H1 (cell line): ENCODE data around the gene KCNB1. TPM values are rescaled to one million over a fixed set of nuclear protein-coding genes. Genes with fewer than 3 reads are reported as not detected.

ENCODE experiments used
- ASH2L ChIP-seq: fragments of 200-600, 300-600 bp; sonication (generic); IDR thresholded peaks from one replicate; pipeline ENCODE4 v1.7.1; 2017; ENCODE audit warnings: low read length
- BCL11A ChIP-seq, 2 experiments: IDR thresholded peaks; one replicate each; pipeline ENCODE4 v1.6.1; 2011; ENCODE audit warnings: low read depth in 2 of 2, low read length in 2 of 2, mild to moderate bottlenecking in 2 of 2
- CBX5 ChIP-seq: fragments of 300-800, 300-1000 bp; sonication (generic); IDR thresholded peaks from 2 replicates; pipeline ENCODE4 v1.7.1; 2016; ENCODE audit warnings: antibody characterized with exemption, low read length, low read depth
- CTBP2 ChIP-seq: IDR thresholded peaks from 2 replicates; pipeline ENCODE4 v1.7.0; 2011; ENCODE audit warnings: borderline replicate concordance, mild to moderate bottlenecking, moderate library complexity, mixed read lengths, low read length; ENCODE audit not compliant: insufficient read depth, insufficient read length
- EGR1 ChIP-seq: IDR thresholded peaks from 2 replicates; pipeline ENCODE4 v1.6.1; 2011; ENCODE audit warnings: low read depth, low read length, borderline replicate concordance
- EP300 ChIP-seq, 2 experiments: IDR thresholded peaks; 1 replicate in 1 of 2; 2 replicates in 1 of 2; pipeline ENCODE4 v1.6.1; 2011 to 2012; ENCODE audit warnings: low read depth in 2 of 2, low read length in 2 of 2, mild to moderate bottlenecking in 2 of 2, borderline replicate concordance in 1 of 2, inconsistent platforms in 1 of 2, moderate library complexity in 1 of 2
- GABPA ChIP-seq: IDR thresholded peaks from 2 replicates; pipeline ENCODE4 v1.6.1; 2011; ENCODE audit warnings: mild to moderate bottlenecking, low read length, moderate library complexity, borderline replicate concordance; ENCODE audit not compliant: insufficient read depth
- HDAC2 ChIP-seq, 2 experiments: fragments of 300-600 bp in 1 of 2; sonication (generic) in 1 of 2; IDR thresholded peaks; 2 replicates each; pipeline ENCODE4 v1.6.1; 2011 to 2012; ENCODE audit warnings: low read depth in 2 of 2, low read length in 2 of 2, mild to moderate bottlenecking in 2 of 2, moderate library complexity in 2 of 2, borderline replicate concordance in 1 of 2, inconsistent platforms in 1 of 2
- HDAC6 ChIP-seq: IDR thresholded peaks from one replicate; pipeline ENCODE4 v1.7.1; 2012; ENCODE audit warnings: low read depth, mild to moderate bottlenecking, inconsistent platforms, low read length, moderate library complexity
- KDM1A ChIP-seq: fragments of 200-600, 300-600 bp; sonication (generic); IDR thresholded peaks from 2 replicates; pipeline ENCODE4 v1.7.1; 2016; ENCODE audit warnings: mild to moderate bottlenecking, low read length, borderline replicate concordance
- POLR2A ChIP-seq, 2 experiments: IDR thresholded peaks; 1 replicate in 1 of 2; 2 replicates in 1 of 2; pipeline ENCODE4 v1.6.1; 2011; ENCODE audit warnings: low read depth in 2 of 2, low read length in 2 of 2, mild to moderate bottlenecking in 2 of 2; ENCODE audit errors: control extremely low read depth in 1 of 2
- POLR2AphosphoS5 ChIP-seq: IDR thresholded peaks from 2 replicates; pipeline ENCODE4 v1.6.1; 2011; ENCODE audit warnings: low read depth, low read length
- RFX5 ChIP-seq: IDR thresholded peaks from 2 replicates; pipeline ENCODE4 v1.6.1; 2011; ENCODE audit warnings: low read depth, low read length, improper control_type of control experiment, borderline replicate concordance
- SIN3A ChIP-seq, 2 experiments: IDR thresholded peaks in 1 of 2; conservative IDR thresholded peaks in 1 of 2; 2 replicates each; pipeline ENCODE4 v1.6.1; 2011 to 2012; ENCODE audit warnings: low read length in 2 of 2, improper control_type of control experiment in 1 of 2, low read depth in 1 of 2, mild to moderate bottlenecking in 1 of 2
- SIRT6 ChIP-seq: IDR thresholded peaks from one replicate; pipeline ENCODE4 v1.7.1; 2012; ENCODE audit warnings: low read length, inconsistent platforms
- SRF ChIP-seq: IDR thresholded peaks from 2 replicates; pipeline ENCODE4 v1.6.1; 2011; ENCODE audit warnings: mild to moderate bottlenecking, low read depth, low read length, moderate library complexity
- SUZ12 ChIP-seq: fragments of 200-600 bp; sonication (generic); IDR thresholded peaks from 2 replicates; pipeline ENCODE4 v1.6.1; 2012; ENCODE audit warnings: mild to moderate bottlenecking, inconsistent platforms, low read length, moderate library complexity, mixed read lengths
- TAF1 ChIP-seq: IDR thresholded peaks from 2 replicates; pipeline ENCODE4 v1.6.1; 2011; ENCODE audit warnings: mild to moderate bottlenecking, low read depth, low read length
- TAF7 ChIP-seq: optimal IDR thresholded peaks from 2 replicates; pipeline ENCODE3; 2011; ENCODE audit warnings: low read depth, mild to moderate bottlenecking, inconsistent platforms, low read length, moderate library complexity, borderline replicate concordance
- TCF12 ChIP-seq: IDR thresholded peaks from 2 replicates; pipeline ENCODE4 v1.6.1; 2011; ENCODE audit warnings: low read depth, mild to moderate bottlenecking, low read length
- TEAD4 ChIP-seq: IDR thresholded peaks from 2 replicates; pipeline ENCODE4 v1.6.1; 2012; ENCODE audit warnings: low read depth, low read length, inconsistent platforms, mixed read lengths
- YY1 ChIP-seq: IDR thresholded peaks from 2 replicates; pipeline ENCODE4 v1.6.1; 2011; ENCODE audit warnings: low read depth, mild to moderate bottlenecking, low read length
- ZNF274 ChIP-seq: IDR thresholded peaks from 2 replicates; pipeline ENCODE4 v1.7.0; 2012; ENCODE audit warnings: low read length, borderline replicate concordance; ENCODE audit errors: extremely low read depth
- polyA plus RNA-seq, 7 experiments: library from polyadenylated mRNA; depleted of rRNA in 3 of 7; stranded (reverse) in 5 of 7; unstranded in 2 of 7; fragments of >200 nt in 5 of 7; fragments of 200-250 nt in 2 of 7; gene quantifications; 1 replicate in 5 of 7; 2 replicates in 1 of 7; 4 replicates in 1 of 7; pipeline versions ENCODE4 v1.2.1 to v1.2.3, GENCODE V29; 2011 to 2013; ENCODE audit warnings: missing spikeins in 2 of 7, mixed read lengths in 2 of 7
- total RNA-seq: library from RNA; stranded (reverse); fragmentation: NEBNext Ultra II Directional; extraction: Animal tissue kit (Norgen Biotek cat#: 25700); gene quantifications from 2 replicates; pipeline ENCODE4 v1.2.1, GENCODE V29; 2021
- TF ChIP-seq, protein P1 (sequence below): IDR thresholded peaks from 2 replicates; pipeline ENCODE4 v1.6.1; 2012; ENCODE audit warnings: inconsistent platforms
- TF ChIP-seq, protein P2 (sequence below): IDR thresholded peaks from 2 replicates; pipeline ENCODE4 v1.6.1; 2012; ENCODE audit warnings: inconsistent platforms

Gene KCNB1
- total and polyA plus RNA-seq, 2 of the 8 experiments (the other 6 are each of a cell fraction or from before 2014, with no cell fraction given), result 0.58 to 0.67 TPM

DNA sequence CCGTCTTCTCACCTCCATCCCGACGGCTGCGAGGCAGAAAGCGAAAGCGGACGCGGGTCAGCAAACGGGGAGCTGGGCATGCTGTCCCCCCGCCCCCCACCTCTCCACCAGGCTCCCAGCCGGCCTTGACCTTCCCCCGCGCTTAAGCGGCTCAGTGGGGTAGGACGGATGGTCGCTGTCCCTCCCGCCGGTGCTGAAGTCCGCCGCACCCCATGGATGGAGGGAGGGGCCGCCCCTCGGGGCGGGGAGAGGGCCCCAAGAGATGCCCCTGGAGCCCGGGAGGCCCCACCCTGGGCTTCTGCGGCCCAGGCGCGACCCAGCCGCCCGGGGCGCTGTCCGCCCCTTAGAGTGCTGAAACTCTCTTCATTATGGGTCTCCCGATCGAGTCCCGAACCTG, at the start of gene KCNB1 (continued):
- TF ChIP-seq TAF7 (peak; percentile 64), SUZ12 (no peak), TCF12 (no peak), CBX5 (no peak), YY1 (peak; percentile 62; the same call in 1 of the 2 replicates), TEAD4 (no peak), SRF (no peak), ZNF274 (no peak), TAF1 (0 out of 2 replicates have a peak, but pooled peaks have one; percentile 22), POLR2AphosphoS5 (no peak), CTBP2 (no peak), EGR1 (no peak), ASH2L (no peak), SIN3A (conservative IDR thresholded peaks at IDR 0.05 in 1 of 2, IDR thresholded peaks at IDR 0.05 in 1 of 2; ENCODE audit: low read depth in 1 of 2, low read length in 2 of 2) (peak; percentile 98 to 99), KDM1A (no peak), HDAC2 (IDR thresholded peaks at IDR 0.05; ENCODE audit: borderline replicate concordance in 1 of 2, low read depth in 2 of 2, low read length in 2 of 2) (peak; percentile 97 to 98), GABPA (peak; percentile 48; the same call in 1 of the 2 replicates), BCL11A (IDR thresholded peaks at IDR 0.05; ENCODE audit: low read depth in 2 of 2, low read length in 2 of 2) (no peak), RFX5 (no peak), SIRT6 (no peak), EP300 (IDR thresholded peaks at IDR 0.05; ENCODE audit: borderline replicate concordance in 1 of 2, low read depth in 2 of 2, low read length in 2 of 2) (no peak), POLR2A (IDR thresholded peaks at IDR 0.05; ENCODE audit: control extremely low read depth in 1 of 2, low read depth in 2 of 2, low read length in 2 of 2) (no peak), HDAC6 (no peak)
- TF ChIP-seq, protein P1, sequence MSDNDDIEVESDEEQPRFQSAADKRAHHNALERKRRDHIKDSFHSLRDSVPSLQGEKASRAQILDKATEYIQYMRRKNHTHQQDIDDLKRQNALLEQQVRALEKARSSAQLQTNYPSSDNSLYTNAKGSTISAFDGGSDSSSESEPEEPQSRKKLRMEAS, result peak; percentile 62
- TF ChIP-seq, protein P2, sequence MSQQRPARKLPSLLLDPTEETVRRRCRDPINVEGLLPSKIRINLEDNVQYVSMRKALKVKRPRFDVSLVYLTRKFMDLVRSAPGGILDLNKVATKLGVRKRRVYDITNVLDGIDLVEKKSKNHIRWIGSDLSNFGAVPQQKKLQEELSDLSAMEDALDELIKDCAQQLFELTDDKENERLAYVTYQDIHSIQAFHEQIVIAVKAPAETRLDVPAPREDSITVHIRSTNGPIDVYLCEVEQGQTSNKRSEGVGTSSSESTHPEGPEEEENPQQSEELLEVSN, result peak; percentile 38; the same call in 1 of the 2 replicates
